Amniotic stem cell (primary cell): Measurements from ENCODE around the gene PAX2.

Source experiments
- DNase-seq: peaks from one replicate; lab custom pipeline; 2025; lab: John Stamatoyannopoulos, UW

PAX2 gene

GRCh38 chr10:100791369-100792058 lies 46.1 kb downstream of the PAX2 start:
- DNase-seq, result no peak

- no peak for DNase-seq
Measured at GRCh38 chr10:100792574-100792973, 47.2 kb downstream of the PAX2 start.

GRCh38 chr10:100793055-100793454 lies 47.7 kb downstream of the PAX2 start:
- no peak for DNase-seq

- no peak for DNase-seq
Measured at GRCh38 chr10:100799881-100800280, 54.5 kb downstream of the PAX2 start.

GRCh38 chr10:100800931-100801330 lies 55.5 kb downstream of the PAX2 start:
- DNase-seq, result no peak

GRCh38 chr10:100802196-100802595 lies 56.8 kb downstream of the PAX2 start:
- no peak for DNase-seq

GRCh38 chr10:100802607-100803006 lies 57.2 kb downstream of the PAX2 start:
- no peak for DNase-seq

GRCh38 chr10:100803492-100803891 lies 58.1 kb downstream of the PAX2 start:
- no peak for DNase-seq

GRCh38 chr10:100803908-100804307 lies 58.5 kb downstream of the PAX2 start:
- no peak for DNase-seq

GRCh38 chr10:100805543-100806355 lies 60.4 kb downstream of the PAX2 start:
- no peak for DNase-seq

- DNase-seq, result no peak
Measured at GRCh38 chr10:100806356-100806645, 60.9 kb downstream of the PAX2 start.

- DNase-seq, result no peak
Measured at GRCh38 chr10:100807241-100807951, 62.0 kb downstream of the PAX2 start.

GRCh38 chr10:100808876-100809275 lies 63.5 kb downstream of the PAX2 start:
- no peak for DNase-seq

- no peak for DNase-seq
Measured at GRCh38 chr10:100810091-100810834, 64.9 kb downstream of the PAX2 start.

GRCh38 chr10:100810835-100811116 lies 65.4 kb downstream of the PAX2 start:
- no peak for DNase-seq

GRCh38 chr10:100811261-100811660 lies 65.9 kb downstream of the PAX2 start:
- DNase-seq, result no peak

- DNase-seq, result no peak
Measured at GRCh38 chr10:100811752-100812750, 66.7 kb downstream of the PAX2 start.

GRCh38 chr10:100812978-100813377 lies 67.6 kb downstream of the PAX2 start:
- no peak for DNase-seq

GRCh38 chr10:100814751-100815474 lies 69.5 kb downstream of the PAX2 start:
- DNase-seq, result no peak

- no peak for DNase-seq
Measured at GRCh38 chr10:100816671-100817070, 71.3 kb downstream of the PAX2 start.
